HepG2 (cell line): ENCODE data around the gene SAMD8. TPM values are rescaled to one million over a fixed set of nuclear protein-coding genes. Genes with fewer than 3 reads are reported as not detected.

Experiments used
- CHD4 ChIP-seq: fragments of 200-600 bp; sonication (generic); IDR thresholded peaks from 2 replicates; pipeline ENCODE4 v1.7.0; 2017; ENCODE audit warnings: mild to moderate bottlenecking, low read length, borderline replicate concordance
- E2F5 ChIP-seq: sonication (generic); formaldehyde crosslinking; conservative IDR thresholded peaks from 2 replicates; pipeline ENCODE4 v1.4.0; 2020; ENCODE audit warnings: missing genetic modification reagents
- FOXA1 ChIP-seq, 2 experiments: fragments of 450-650 bp in 1 of 2; sonication (generic) in 1 of 2; formaldehyde crosslinking in 1 of 2; IDR thresholded peaks; 2 replicates each; pipeline versions ENCODE4 v1.4.0 to v1.6.1; 2016 to 2020; ENCODE audit warnings: missing genetic modification reagents in 1 of 2
- GMEB1 ChIP-seq: sonication (generic); formaldehyde crosslinking; IDR thresholded peaks from 2 replicates; pipeline ENCODE4 v1.5.1; 2020; ENCODE audit warnings: missing genetic modification reagents, mild to moderate bottlenecking, borderline replicate concordance
- MTF2 ChIP-seq: sonication (generic); formaldehyde crosslinking; IDR thresholded peaks from 2 replicates; pipeline ENCODE4 v1.5.0; 2020; ENCODE audit warnings: missing genetic modification reagents, borderline replicate concordance
- MYC ChIP-seq: sonication (generic); formaldehyde crosslinking; IDR thresholded peaks from 2 replicates; pipeline ENCODE4 v1.9.0; 2021; ENCODE audit warnings: missing genetic modification reagents, borderline replicate concordance
- NCOA1 ChIP-seq: sonication (generic); formaldehyde crosslinking; IDR thresholded peaks from 2 replicates; pipeline ENCODE4 v1.9.0; 2021; ENCODE audit warnings: missing genetic modification reagents
- NCOA5 ChIP-seq: sonication (generic); formaldehyde crosslinking; IDR thresholded peaks from 2 replicates; pipeline ENCODE4 v1.4.0; 2020; ENCODE audit warnings: missing genetic modification reagents
- PAF1 ChIP-seq: IDR thresholded peaks from 2 replicates; pipeline ENCODE4 v1.6.1; 2016; ENCODE audit warnings: missing genetic modification reagents, missing compliant biosample characterization
- POLR2G ChIP-seq: fragments of 200-400 bp; formaldehyde crosslinking; IDR thresholded peaks from 2 replicates; pipeline ENCODE4 v1.6.1; 2018; ENCODE audit warnings: mild to moderate bottlenecking, low read depth, low read length, moderate library complexity
- PRPF4 ChIP-seq: fragments of 200-400 bp; formaldehyde crosslinking; IDR thresholded peaks from 2 replicates; pipeline ENCODE4 v1.6.1; 2016; ENCODE audit warnings: low read length, low read depth; ENCODE audit not compliant: poor library complexity, severe bottlenecking
- RARG ChIP-seq: sonication (generic); formaldehyde crosslinking; IDR thresholded peaks from 2 replicates; pipeline ENCODE4 v1.4.0; 2020; ENCODE audit warnings: low read depth, mild to moderate bottlenecking, missing genetic modification reagents
- RBM22 ChIP-seq: fragments of 200-400 bp; formaldehyde crosslinking; optimal IDR thresholded peaks from 2 replicates; pipeline ENCODE3; 2017; ENCODE audit warnings: mild to moderate bottlenecking, low read length, moderate library complexity
- SKI ChIP-seq: fragments of 450-650 bp; IDR thresholded peaks from one replicate; pipeline ENCODE4 v1.6.1; 2018; ENCODE audit warnings: mild to moderate bottlenecking; ENCODE audit not compliant: partially characterized antibody
- SRSF9 ChIP-seq: fragments of 200-400 bp; formaldehyde crosslinking; IDR thresholded peaks from 2 replicates; pipeline ENCODE4 v1.6.1; 2018; ENCODE audit warnings: borderline replicate concordance, mild to moderate bottlenecking, low read depth, low read length; ENCODE audit not compliant: insufficient read depth, poor library complexity, severe bottlenecking
- SRY ChIP-seq: sonication (generic); formaldehyde crosslinking; IDR thresholded peaks from 2 replicates; pipeline ENCODE4 v1.8.0; 2022; ENCODE audit warnings: mild to moderate bottlenecking, missing genetic modification reagents
- SYNCRIP ChIP-seq: fragments of 200-400 bp; formaldehyde crosslinking; IDR thresholded peaks from 2 replicates; pipeline ENCODE4 v1.6.1; 2018; ENCODE audit warnings: mild to moderate bottlenecking, low read depth, low read length; ENCODE audit not compliant: insufficient read depth
- TAF15 ChIP-seq: fragments of 200-400 bp; formaldehyde crosslinking; IDR thresholded peaks from one replicate; pipeline ENCODE4 v1.6.1; 2018; ENCODE audit warnings: mild to moderate bottlenecking, low read depth, low read length; ENCODE audit not compliant: poor library complexity, severe bottlenecking
- TBX3 ChIP-seq: fragments of 450-650 bp; IDR thresholded peaks from 2 replicates; pipeline ENCODE4 v1.6.1; 2017; ENCODE audit warnings: antibody characterized with exemption, mild to moderate bottlenecking, inconsistent platforms, borderline replicate concordance
- TIGD3 ChIP-seq: sonication (generic); formaldehyde crosslinking; IDR thresholded peaks from 2 replicates; pipeline ENCODE4 v1.5.1; 2020; ENCODE audit warnings: mild to moderate bottlenecking, missing genetic modification reagents, borderline replicate concordance
- TOPORS ChIP-seq: sonication (generic); formaldehyde crosslinking; IDR thresholded peaks from 2 replicates; pipeline ENCODE4 v1.8.0; 2023; ENCODE audit warnings: mild to moderate bottlenecking, missing genetic modification reagents
- ZIK1 ChIP-seq: sonication (generic); formaldehyde crosslinking; IDR thresholded peaks from 2 replicates; pipeline ENCODE4 v1.5.0; 2020; ENCODE audit warnings: mild to moderate bottlenecking, low read depth, missing genetic modification reagents, borderline replicate concordance
- ZNF263 ChIP-seq: sonication (generic); formaldehyde crosslinking; IDR thresholded peaks from 2 replicates; pipeline ENCODE4 v1.4.0; 2020; ENCODE audit warnings: missing genetic modification reagents
- ZNF282 ChIP-seq: fragments of 450-650 bp; IDR thresholded peaks from 2 replicates; pipeline ENCODE4 v1.6.1; 2018; ENCODE audit not compliant: partially characterized antibody
- ZNF414 ChIP-seq: sonication (generic); formaldehyde crosslinking; IDR thresholded peaks from 2 replicates; pipeline ENCODE4 v1.5.0; 2020; ENCODE audit warnings: missing genetic modification reagents
- ZNF558 ChIP-seq: sonication (generic); formaldehyde crosslinking; IDR thresholded peaks from 2 replicates; pipeline ENCODE4 v1.9.0; 2022; ENCODE audit warnings: mild to moderate bottlenecking, missing genetic modification reagents, borderline replicate concordance
- polyA plus RNA-seq, 8 experiments: library from polyadenylated mRNA; depleted of rRNA in 3 of 8; stranded (reverse) in 7 of 8; unstranded in 1 of 8; fragments of >200 nt; fragmentation: Illumina TruSeq in 4 of 8; extraction: Trizol in 4 of 8; gene quantifications; 2 replicates each; pipeline versions ENCODE4 v1.2.1 to v1.2.3, GENCODE V29; 2011 to 2016; ENCODE audit warnings: low read depth in 4 of 8, missing spikeins in 1 of 8, mixed read lengths in 1 of 8; ENCODE audit not compliant: insufficient read depth in 1 of 8
- total RNA-seq, 5 experiments: library from RNA; depleted of rRNA; stranded (reverse); fragments of >200 nt; fragmentation: Illumina TruSeq; extraction: Trizol; gene quantifications; 2 replicates each; pipeline ENCODE4 v1.2.3, GENCODE V29; 2016; ENCODE audit warnings: low read depth in 1 of 5

Gene SAMD8
- total and polyA plus RNA-seq, 2 of the 13 experiments (the other 11 are each of a cell fraction or from before 2014, with no cell fraction given): 10.4 to 13.2 TPM

GRCh38 chr10:75209921-75210281, 98.4 kb downstream of the SAMD8 start (continued):
- TF ChIP-seq PRPF4 (no peak), PAF1 (no peak), TBX3 (no peak), TIGD3 (CRISPR knock-in tag) (no peak), SYNCRIP (no peak), GMEB1 (CRISPR knock-in tag) (no peak), RARG (CRISPR knock-in tag) (0 out of 2 replicates have a peak, but pooled peaks have one; percentile 52), TOPORS (CRISPR knock-in tag) (no peak), NCOA5 (CRISPR knock-in tag) (no peak), CHD4 (no peak), SRSF9 (no peak), FOXA1 (IDR thresholded peaks at IDR 0.05) (no peak), FOXA1 (CRISPR knock-in tag; IDR thresholded peaks at IDR 0.05) (0 out of 2 replicates have a peak, but pooled peaks have one; percentile 0), E2F5 (CRISPR knock-in tag) (no peak), POLR2G (peak; percentile 36), MTF2 (CRISPR knock-in tag) (no peak), ZIK1 (CRISPR knock-in tag) (no peak), ZNF282 (no peak), RBM22 (peak; percentile 79), TAF15 (no peak), ZNF263 (CRISPR knock-in tag) (0 out of 2 replicates have a peak, but pooled peaks have one; percentile 8), SKI (no peak), ZNF414 (CRISPR knock-in tag) (no peak), NCOA1 (CRISPR knock-in tag) (no peak), MYC (CRISPR knock-in tag) (no peak), SRY (CRISPR knock-in tag) (no peak), ZNF558 (CRISPR knock-in tag) (no peak)
